Sigmoid colon (tissue), 7 donors: Measurements from ENCODE around the gene ZNF76. TPM values are rescaled to one million over a fixed set of nuclear protein-coding genes. Genes with fewer than 3 reads are reported as not detected.

Experiments used
- DNase-seq: peaks from one replicate; pipeline ENCODE4 v3.0.0-alpha.2; 2019
- H3K27ac ChIP-seq, 4 donors: fragments of 200-600 bp; sonication (generic); one replicate each; pipeline ENCODE4 v1.5.1; 2016 to 2019; ENCODE audit warnings: mild to moderate bottlenecking in 1 of 4
- H3K27me3 ChIP-seq, 3 donors: fragments of 200-600 bp; sonication (generic); one replicate each; pipeline ENCODE4 v1.5.1; 2019; ENCODE audit warnings: mild to moderate bottlenecking in 1 of 3
- H3K36me3 ChIP-seq, 4 donors: fragments of 200-600 bp; sonication (generic); one replicate each; pipeline ENCODE4 v1.5.1; 2016 to 2019
- H3K4me1 ChIP-seq, 4 donors: fragments of 200-600 bp; sonication (generic); one replicate each; pipeline ENCODE4 v1.5.1; 2017 to 2019
- H3K4me3 ChIP-seq, 4 donors: fragments of 200-600 bp; sonication (generic); one replicate each; pipeline ENCODE4 v1.5.1; 2017 to 2019; ENCODE audit warnings: mild to moderate bottlenecking in 2 of 4, moderate library complexity in 1 of 4
- H3K9me3 ChIP-seq, 4 donors: fragments of 200-600 bp in 3 of 4; sonication (generic) in 3 of 4; one replicate each; pipeline versions ENCODE4 v1.5.1 to v1.6.1; 2013 to 2019
- CTCF ChIP-seq, 4 experiments: fragments of 450-650 bp in 3 of 4; fragments of 200-600 bp in 1 of 4; IDR thresholded peaks; one replicate each; pipeline ENCODE4 v1.5.1; 2016 to 2019; ENCODE audit warnings: antibody characterized with exemption in 4 of 4, mild to moderate bottlenecking in 3 of 4, moderate library complexity in 2 of 4
- EP300 ChIP-seq, 4 donors: sonication (generic); formaldehyde crosslinking; IDR thresholded peaks; one replicate each; pipeline ENCODE4 v1.6.1; 2017; ENCODE audit warnings: antibody characterized with exemption in 4 of 4
- POLR2A ChIP-seq, 2 donors: fragments of 450-650 bp; IDR thresholded peaks; one replicate each; pipeline ENCODE4 v1.6.1; 2016; ENCODE audit warnings: antibody characterized with exemption in 2 of 2, mild to moderate bottlenecking in 2 of 2, moderate library complexity in 2 of 2
- POLR2AphosphoS5 ChIP-seq, 4 donors: sonication (generic); formaldehyde crosslinking; IDR thresholded peaks; one replicate each; pipeline ENCODE4 v1.6.1; 2017; ENCODE audit warnings: antibody characterized with exemption in 4 of 4
- WGBS, 2 donors: extraction: QIAGEN DNeasy Blood & Tissue Kit; methylation state at CpG; one replicate each; pipeline ENCODE4 v1.1.7; 2013; 5-methylcytosine and 5-hydroxymethylcytosine counted together
- intact Hi-C: fragments of 100-400 bp; cut with DNase I; formaldehyde crosslinking; loops from one replicate; pipeline ENCODE4 v1.15.1; 2023
- polyA plus RNA-seq, 3 donors: library from polyadenylated mRNA; stranded (reverse); fragments of 200-250 nt; gene quantifications; one replicate each; pipeline ENCODE4 v1.2.3, GENCODE V29; 2013
- total RNA-seq, 4 donors: library from RNA; depleted of rRNA; stranded (reverse); fragments of >200 nt; gene quantifications; one replicate each; pipeline ENCODE4 v1.1.0, GENCODE V29; 2016
- donor health status: healthy with polysubstance abuse.
- donor health status: Bipolar disorder and iron deficiency.
- donor health status: healthy.

Gene ZNF76
- total and polyA plus RNA-seq, 7 donors = 14.3 to 59.8 (median 29.3) TPM

- H3K4me3 ChIP-seq = peak overlapping the region; percentile 65 to 99 (median 72)
- 7 to 18% methylated on average over 13 of the region's 13 CpGs for WGBS, 2 donors
- H3K36me3 ChIP-seq = peaks cover 0 to 25% (median 3%) of the 10 kb centered on the region in 4 donors
- TF ChIP-seq POLR2AphosphoS5 (IDR thresholded peaks at IDR 0.05) = peak in 3 of 4 donors; percentile 29 to 45 (median 45)
- peak in 1 of 4 donors; percentile 13 for TF ChIP-seq EP300 (IDR thresholded peaks at IDR 0.05)
- TF ChIP-seq CTCF (IDR thresholded peaks at IDR 0.05) = no peak
- H3K4me1 ChIP-seq = peaks cover 0 to 38% (median 28%) of the 10 kb centered on the region in 4 donors
- no peaks in the 10 kb centered on the region for H3K27me3 ChIP-seq
- intact Hi-C loops = loop anchor here (1.0 to 5.0 kb wide), 2 partner anchors 46 to 125 kb away; partner anchors contain the start of genes DEF6 and RPL10A
- peak overlapping the region; percentile 86 to 95 (median 90) for H3K27ac ChIP-seq
- H3K9me3 ChIP-seq = no peaks in the 10 kb centered on the region
- peak; percentile 81 for DNase-seq
Measured at GRCh38 chr6:35343092-35343834, 83.7 kb downstream of the ZNF76 start.

DNA sequence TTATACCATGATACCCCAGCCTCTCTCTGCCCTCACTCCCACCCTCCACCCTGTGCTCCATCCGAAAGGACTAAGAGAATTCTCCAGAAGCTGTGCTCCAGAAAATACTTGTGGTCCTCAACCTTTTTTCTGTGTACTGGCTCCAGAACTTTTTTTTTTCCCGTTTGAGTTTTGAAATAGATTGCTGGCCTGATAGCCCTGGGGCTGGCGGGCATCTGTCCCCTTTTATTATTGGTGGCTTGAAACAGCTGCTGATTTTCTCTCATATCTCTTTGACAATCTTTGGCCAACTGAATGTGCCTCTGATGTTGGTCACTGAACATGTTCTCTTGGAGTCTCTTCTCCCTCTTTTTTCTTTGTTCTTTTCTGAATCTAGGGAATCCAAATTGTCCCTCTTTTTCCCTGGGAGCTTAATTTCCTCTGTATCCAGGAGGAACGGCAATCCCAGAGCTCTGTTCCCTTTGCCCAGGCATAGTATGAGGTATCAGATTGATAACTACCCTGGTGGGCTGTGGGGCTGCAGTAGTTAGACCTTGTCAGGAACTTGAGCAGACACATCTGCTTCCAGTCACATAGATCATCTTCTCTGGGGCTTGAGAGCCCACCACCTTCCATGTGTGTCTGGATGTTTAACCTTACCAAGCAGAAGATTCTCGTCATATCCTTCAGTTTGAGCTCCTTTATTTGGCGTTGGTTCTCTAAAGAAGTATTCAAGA lies 84.5 kb downstream of the ZNF76 start:
- DNase-seq = peak; percentile 28
- intact Hi-C loops = loop anchor here (1.0 to 5.0 kb wide), 2 partner anchors 47 to 124 kb away; partner anchors contain the start of genes DEF6 and RPL10A
- no peaks in the 10 kb centered on the region for H3K9me3 ChIP-seq
- H3K4me1 ChIP-seq = peaks cover 0 to 43% (median 29%) of the 10 kb centered on the region in 4 donors
- peaks cover 0 to 32% (median 6%) of the 10 kb centered on the region in 4 donors for H3K36me3 ChIP-seq
- H3K27ac ChIP-seq = peak overlapping the region; percentile 86 to 95 (median 90)
- WGBS, 2 donors = 70 to 75% methylated on average over 6 of the region's 6 CpGs
- no peak for TF ChIP-seq POLR2AphosphoS5 (IDR thresholded peaks at IDR 0.05)
- no peak for TF ChIP-seq EP300 (IDR thresholded peaks at IDR 0.05)
- TF ChIP-seq CTCF (IDR thresholded peaks at IDR 0.05) = no peak
- no peak for TF ChIP-seq POLR2A (IDR thresholded peaks at IDR 0.05)
- H3K27me3 ChIP-seq = no peaks in the 10 kb centered on the region
- H3K4me3 ChIP-seq = peak overlapping the region; percentile 65 to 99 (median 72)

Other genes with a start within 250 kb of the ZNF76 start
- under 1 TPM in 1 of 4 donors, not detected in 3; 0.66 TPM for gene TCP11, start 118.4 kb upstream of the ZNF76 start, total RNA-seq
- not detected for gene TCP11, start 118.4 kb upstream of the ZNF76 start, polyA plus RNA-seq
- 10 to 100 TPM in 1 of 4 donors, 1 to 10 TPM in 3; 2.1 to 12.7 (median 5.3) TPM for gene SCUBE3, start 45.8 kb upstream of the ZNF76 start, total RNA-seq
- under 1 TPM in 1 of 3 donors, not detected in 2; 0.29 TPM for gene SCUBE3, start 45.8 kb upstream of the ZNF76 start, polyA plus RNA-seq
- 1 to 10 TPM; 1.4 to 4.7 (median 3.5) TPM for gene DEF6, start 38.1 kb downstream of the ZNF76 start, total RNA-seq
- gene DEF6, start 38.1 kb downstream of the ZNF76 start, polyA plus RNA-seq = 10 to 100 TPM in 1 of 3 donors, 1 to 10 TPM in 2; 4.2 to 30.1 (median 4.6) TPM
- 10 to 100 TPM in 1 of 4 donors, 1 to 10 TPM in 3; 5.8 to 16.8 (median 8.5) TPM for gene PPARD, start 82.8 kb downstream of the ZNF76 start, total RNA-seq
- gene PPARD, start 82.8 kb downstream of the ZNF76 start, polyA plus RNA-seq = 10 to 100 TPM; 22.8 to 75.4 (median 31.5) TPM
- 1 to 10 TPM; 3.3 to 3.9 (median 3.7) TPM for gene FANCE, start 192.6 kb downstream of the ZNF76 start, total RNA-seq
- 1 to 10 TPM; 2.4 to 5.2 (median 3.2) TPM for gene FANCE, start 192.6 kb downstream of the ZNF76 start, polyA plus RNA-seq
- gene RPL10A, start 208.7 kb downstream of the ZNF76 start, total RNA-seq = 1,000 to 10,000 TPM; 1,381 to 2,837 (median 2,184) TPM
- gene RPL10A, start 208.7 kb downstream of the ZNF76 start, polyA plus RNA-seq = 1,000 to 10,000 TPM; 1,931 to 3,217 (median 2,051) TPM
- gene TEAD3, start 237.3 kb downstream of the ZNF76 start, total RNA-seq = 10 to 100 TPM; 50.4 to 95.8 (median 74.8) TPM
- gene TEAD3, start 237.3 kb downstream of the ZNF76 start, polyA plus RNA-seq = 10 to 100 TPM; 14.4 to 25.2 (median 14.6) TPM